ENCODE measurements around the gene TLR10. TPM values are rescaled to one million over a fixed set of nuclear protein-coding genes. Genes with fewer than 3 reads are reported as not detected.
"Not testable (repeated sequence)": the region's sequence is repeated elsewhere in the genome, so short reads cannot be mapped to it uniquely, and the experiment has no call there.

The TLR10 gene
- total RNA-seq, 1 donor = not detected

DNA sequence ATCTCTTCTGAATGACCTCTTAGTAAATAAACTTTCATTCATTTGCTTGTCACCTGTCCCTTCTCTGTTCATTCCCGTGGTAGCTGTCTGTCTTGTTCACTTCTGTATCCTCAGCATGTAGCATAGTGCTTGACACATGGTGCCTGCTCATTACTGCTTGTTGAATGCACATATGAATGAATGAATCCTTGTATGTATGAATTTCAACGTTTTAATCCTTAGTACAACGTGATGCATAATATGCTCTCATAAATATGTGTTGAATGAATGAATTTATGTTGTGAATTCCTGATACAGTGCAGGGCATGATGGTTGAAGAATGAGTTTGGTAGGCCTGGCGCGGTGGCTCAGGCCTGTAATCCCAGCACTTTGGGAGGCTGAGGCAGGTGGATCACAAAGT lies 3.0 kb downstream of the TLR10 start:
- no peak overlapping the region for H3K4me3 ChIP-seq (ENCODE audit: low read depth, low read length)
- DNase-seq (ENCODE audit: low read depth) = no peak
- TF ChIP-seq, protein P1, sequence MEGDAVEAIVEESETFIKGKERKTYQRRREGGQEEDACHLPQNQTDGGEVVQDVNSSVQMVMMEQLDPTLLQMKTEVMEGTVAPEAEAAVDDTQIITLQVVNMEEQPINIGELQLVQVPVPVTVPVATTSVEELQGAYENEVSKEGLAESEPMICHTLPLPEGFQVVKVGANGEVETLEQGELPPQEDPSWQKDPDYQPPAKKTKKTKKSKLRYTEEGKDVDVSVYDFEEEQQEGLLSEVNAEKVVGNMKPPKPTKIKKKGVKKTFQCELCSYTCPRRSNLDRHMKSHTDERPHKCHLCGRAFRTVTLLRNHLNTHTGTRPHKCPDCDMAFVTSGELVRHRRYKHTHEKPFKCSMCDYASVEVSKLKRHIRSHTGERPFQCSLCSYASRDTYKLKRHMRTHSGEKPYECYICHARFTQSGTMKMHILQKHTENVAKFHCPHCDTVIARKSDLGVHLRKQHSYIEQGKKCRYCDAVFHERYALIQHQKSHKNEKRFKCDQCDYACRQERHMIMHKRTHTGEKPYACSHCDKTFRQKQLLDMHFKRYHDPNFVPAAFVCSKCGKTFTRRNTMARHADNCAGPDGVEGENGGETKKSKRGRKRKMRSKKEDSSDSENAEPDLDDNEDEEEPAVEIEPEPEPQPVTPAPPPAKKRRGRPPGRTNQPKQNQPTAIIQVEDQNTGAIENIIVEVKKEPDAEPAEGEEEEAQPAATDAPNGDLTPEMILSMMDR (IDR thresholded peaks at IDR 0.05; ENCODE audit: insufficient read depth, low read length) = no peak

DNA sequence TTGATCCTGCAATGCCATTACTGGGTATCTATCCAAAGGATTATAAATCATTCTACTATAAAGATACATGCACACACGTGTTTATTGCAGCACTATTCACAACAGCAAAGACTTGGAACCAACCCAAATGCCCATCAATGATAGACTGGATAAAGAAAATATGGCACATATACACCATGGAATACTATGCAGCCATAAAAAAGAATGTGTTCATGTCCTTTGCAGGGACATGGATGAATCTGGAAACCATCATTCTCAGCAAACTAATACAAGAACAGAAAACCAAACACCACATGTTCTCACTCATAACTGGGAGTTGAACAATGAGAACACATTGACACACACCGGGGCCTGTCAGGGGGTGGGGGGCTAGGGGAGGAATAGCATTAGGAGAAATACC lies 4.9 kb downstream of the TLR10 start:
- not testable (repeated sequence) for H3K4me3 ChIP-seq (ENCODE audit: low read depth, low read length); DNase-seq (ENCODE audit: low read depth)

GRCh38 chr4:38775326-38775725 lies 7.5 kb downstream of the TLR10 start:
- H3K4me3 ChIP-seq (ENCODE audit: low read depth, low read length) = no peak overlapping the region
- TF ChIP-seq, protein P1 (IDR thresholded peaks at IDR 0.05; ENCODE audit: insufficient read depth, low read length) = no peak
- no peak for DNase-seq (ENCODE audit: low read depth)

DNA sequence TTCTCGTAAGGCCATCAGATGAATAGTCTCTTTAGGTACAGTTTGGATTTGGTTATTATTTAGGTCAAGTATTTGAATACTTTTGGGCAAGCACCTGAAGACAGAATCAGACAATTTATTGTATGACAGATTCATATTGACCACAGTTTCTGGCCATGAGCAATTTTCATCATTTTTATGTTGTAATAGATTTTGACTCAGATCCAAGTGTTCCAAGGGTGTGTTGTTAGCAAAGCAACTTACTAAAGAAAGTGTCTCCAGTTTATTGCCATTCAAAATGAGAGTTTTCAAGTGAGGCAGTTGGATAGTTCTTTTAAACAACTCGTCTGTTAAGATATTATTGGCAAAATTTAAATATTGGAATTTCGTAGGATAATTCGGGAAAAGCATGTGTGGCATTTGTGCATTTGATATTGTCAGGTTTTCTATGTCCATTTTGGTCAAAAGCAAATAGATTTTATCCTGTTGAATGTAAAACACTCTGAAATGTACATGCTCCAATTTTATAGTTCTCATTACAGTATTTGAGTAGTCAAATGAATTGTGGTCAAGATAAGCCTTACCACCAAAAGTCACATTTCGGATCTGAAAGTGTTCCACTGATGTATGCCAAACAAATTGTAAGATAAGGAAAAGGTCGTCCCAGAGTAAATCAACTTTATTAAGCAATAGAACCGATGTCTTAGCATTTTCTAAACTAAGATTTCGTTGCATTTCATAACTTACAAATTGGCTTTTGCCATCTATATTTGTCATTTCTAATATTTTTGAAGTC lies 8.4 kb downstream of the TLR10 start:
- no peak for DNase-seq (ENCODE audit: low read depth)
- TF ChIP-seq, protein P1 (IDR thresholded peaks at IDR 0.05; ENCODE audit: insufficient read depth, low read length) = no peak
- H3K4me3 ChIP-seq (ENCODE audit: low read depth, low read length) = no peak overlapping the region

DNA sequence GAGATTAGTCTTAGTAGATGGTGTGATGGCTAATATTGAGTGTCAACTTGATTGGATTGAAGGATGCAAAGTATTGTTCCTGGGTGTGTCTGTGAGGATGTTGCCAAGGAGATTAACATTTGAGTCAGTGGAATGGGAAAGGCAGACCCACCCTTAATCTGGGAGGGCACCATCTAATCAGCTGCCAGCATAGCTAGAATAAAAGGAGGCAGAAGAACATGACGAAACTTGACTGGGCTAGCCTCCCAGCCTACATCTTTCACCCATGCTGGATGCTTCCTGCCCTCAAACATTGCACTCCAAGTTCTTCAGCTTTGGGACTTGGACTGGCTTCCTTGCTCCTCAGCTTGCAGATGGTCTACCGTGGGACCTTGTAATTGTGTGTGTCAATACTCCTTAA lies 12.5 kb downstream of the TLR10 start:
- peak; percentile 25 for DNase-seq (ENCODE audit: low read depth)
- H3K4me3 ChIP-seq (ENCODE audit: low read depth, low read length) = not testable (repeated sequence)

- DNase-seq (ENCODE audit: low read depth) = no peak
- TF ChIP-seq, protein P1 (IDR thresholded peaks at IDR 0.05; ENCODE audit: insufficient read depth, low read length) = no peak
- no peak overlapping the region for H3K4me3 ChIP-seq (ENCODE audit: low read depth, low read length)
Observed at GRCh38 chr4:38769857-38770256, 12.9 kb downstream of the TLR10 start.

- no peak for DNase-seq (ENCODE audit: low read depth)
- TF ChIP-seq, protein P1 (IDR thresholded peaks at IDR 0.05; ENCODE audit: insufficient read depth, low read length) = no peak
- H3K4me3 ChIP-seq (ENCODE audit: low read depth, low read length) = no peak overlapping the region
Observed at GRCh38 chr4:38769441-38769840, 13.3 kb downstream of the TLR10 start.

DNA sequence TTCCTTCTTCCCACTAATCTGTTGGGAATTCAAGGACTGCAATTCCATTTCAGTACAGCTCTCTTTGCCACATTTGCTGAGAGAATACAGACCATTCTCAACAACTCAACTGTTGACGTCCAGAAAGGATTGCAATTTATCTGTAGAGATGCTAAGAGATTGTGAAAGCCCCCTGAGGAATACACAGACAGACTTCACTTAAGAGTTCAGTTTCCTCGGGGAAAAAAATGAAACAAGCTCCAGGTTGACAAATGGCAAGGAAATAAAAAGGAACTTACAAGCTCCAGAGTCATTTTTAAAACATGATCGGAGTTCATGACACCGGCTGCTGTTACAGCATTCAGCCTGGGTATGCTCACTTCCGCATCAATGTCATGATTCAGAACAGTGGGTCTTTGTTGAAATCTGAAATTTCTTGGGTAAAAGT lies 13.8 kb downstream of the TLR10 start:
- TF ChIP-seq, protein P1 (IDR thresholded peaks at IDR 0.05; ENCODE audit: insufficient read depth, low read length) = no peak
- peak; percentile 55 for DNase-seq (ENCODE audit: low read depth)
- no peak overlapping the region for H3K4me3 ChIP-seq (ENCODE audit: low read depth, low read length)

DNA sequence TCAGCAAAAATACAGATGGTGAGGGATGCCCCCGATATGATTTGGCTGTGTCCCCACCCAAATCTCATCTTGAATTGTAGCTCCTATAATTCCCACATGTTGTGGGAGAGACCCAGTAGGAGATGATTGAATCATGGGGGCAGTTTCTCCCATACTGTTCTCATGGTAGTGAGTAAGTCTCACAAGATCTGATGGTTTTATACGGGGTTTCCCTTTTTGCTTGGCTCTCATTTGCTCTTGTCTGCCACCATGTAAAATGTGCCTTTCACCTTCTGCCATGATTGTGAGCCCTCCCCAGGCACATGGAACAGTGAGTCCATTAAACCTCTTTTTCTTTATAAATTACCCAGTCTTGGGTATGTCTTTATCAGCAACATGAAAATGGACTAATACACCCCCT lies 15.8 kb downstream of the TLR10 start:
- DNase-seq (ENCODE audit: low read depth); H3K4me3 ChIP-seq (ENCODE audit: low read depth, low read length): not testable (repeated sequence)

Data from fibroblast of the aortic adventitia (primary cell).